ENCODE results near the gene GGA1. TPM values are rescaled to one million over a fixed set of nuclear protein-coding genes. Genes with fewer than 3 reads are reported as not detected.
"Not testable (repeated sequence)": the region's sequence is repeated elsewhere in the genome, so short reads cannot be mapped to it uniquely, and the experiment has no call there.

Gene GGA1
- total and polyA plus RNA-seq, 2 experiments from 2014 or later = 29.7 TPM

DNA sequence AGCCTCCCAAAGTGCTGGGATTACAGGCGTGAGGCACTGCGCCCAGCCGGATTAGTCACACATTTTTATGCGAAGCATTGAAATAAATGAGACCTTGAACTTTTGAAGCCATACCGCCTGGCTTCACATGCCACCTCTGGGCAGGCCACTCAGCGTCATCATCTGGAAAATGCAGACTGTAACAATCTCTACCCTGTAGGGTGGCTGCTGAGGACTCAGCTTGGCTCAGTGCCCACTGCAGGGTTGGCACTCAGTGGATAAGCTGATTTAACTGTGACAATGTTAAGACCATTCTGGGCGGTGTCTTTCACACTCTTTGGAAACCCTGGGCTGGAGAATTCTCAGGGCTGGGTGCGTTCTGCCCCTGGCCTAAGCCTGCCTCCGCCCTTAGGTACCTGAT is 39.3 kb downstream of the GGA1 start:
- H4K20me1 ChIP-seq (ENCODE audit: insufficient read depth) = no peaks in the 10 kb centered on the region
- no peak overlapping the region for H3K27ac ChIP-seq
- H3K9me3 ChIP-seq (ENCODE audit: low read depth) = no peaks in the 10 kb centered on the region
- no peak overlapping the region for H2AFZ ChIP-seq
- H3K4me1 ChIP-seq (ENCODE audit: insufficient read depth) = no peaks in the 10 kb centered on the region
- no peaks in the 10 kb centered on the region for H3F3A ChIP-seq (ENCODE audit: insufficient read depth)
- in situ Hi-C loops (cut with MboI) = no loop called here
- no peak overlapping the region for H3K9ac ChIP-seq
- H3K4me2 ChIP-seq (ENCODE audit: unreplicated experiment) = no peak overlapping the region
- no peaks in the 10 kb centered on the region for H3K27me3 ChIP-seq (replicated peaks; ENCODE audit: insufficient read depth)
- WGBS, 2 experiments (ENCODE audit: low coverage in 1 of 2, low lambda C conversion rate in 2 of 2, missing lambda C conversion rate in 2 of 2) = 90 to 96% methylated on average over 9 of the region's 9 CpGs
- no peaks in the 10 kb centered on the region for H3K36me3 ChIP-seq (ENCODE audit: low read depth)
- TF ChIP-seq EZH2phosphoT487 (IDR thresholded peaks at IDR 0.05; ENCODE audit: insufficient read depth, low read depth) = no peak
- TF ChIP-seq EZH2 (IDR thresholded peaks at IDR 0.05; ENCODE audit: insufficient read depth, poor library complexity, severe bottlenecking) = no peak
- no peak for DNase-seq
- H3K9me2 ChIP-seq (ENCODE audit: insufficient read depth) = no peaks in the 10 kb centered on the region
- H3K4me3 ChIP-seq = no peak overlapping the region
- no peaks in the 10 kb centered on the region for H3K79me2 ChIP-seq (ENCODE audit: insufficient read depth)

DNA sequence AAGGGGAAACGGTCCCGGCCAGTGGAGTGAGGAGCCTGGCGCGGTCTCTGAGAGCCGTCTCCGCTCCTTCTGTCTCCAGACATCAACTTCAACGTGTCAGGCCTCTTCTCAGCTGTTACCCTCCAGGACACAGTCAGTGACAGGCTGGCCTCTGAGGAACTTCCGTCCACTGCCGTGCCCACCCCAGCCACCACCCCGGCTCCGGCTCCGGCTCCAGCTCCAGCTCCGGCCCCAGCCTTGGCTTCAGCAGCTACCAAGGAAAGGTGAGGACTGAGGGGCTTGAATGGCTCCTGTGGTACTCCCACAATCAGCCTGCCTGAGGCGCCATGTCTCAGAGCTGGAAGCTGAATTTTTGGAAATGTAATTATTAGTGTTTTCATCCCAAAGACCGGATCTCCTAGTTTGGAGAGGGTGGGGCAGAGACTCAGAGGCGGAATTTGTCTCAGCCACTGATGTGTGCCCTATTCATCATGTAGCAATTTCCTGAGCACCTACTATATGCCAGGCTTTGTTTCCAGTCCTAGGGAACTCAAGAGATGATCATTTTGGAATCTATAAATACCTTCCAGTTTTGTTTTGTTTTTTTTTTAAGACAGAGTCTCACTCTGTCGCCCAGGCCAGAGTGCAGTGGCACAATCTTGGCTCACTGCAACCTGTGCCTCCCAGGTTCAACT is 42.0 kb downstream of the GGA1 start:
- Histone ChIP-seq H3K4me2 (ENCODE audit: unreplicated experiment) (no peak overlapping the region), H2AFZ (no peak overlapping the region), H3K27ac (no peak overlapping the region), H3K4me1 (ENCODE audit: insufficient read depth) (no peaks in the 10 kb centered on the region), H4K20me1 (ENCODE audit: insufficient read depth) (no peaks in the 10 kb centered on the region), H3K9ac (no peak overlapping the region), H3K27me3 (replicated peaks; ENCODE audit: insufficient read depth) (no peaks in the 10 kb centered on the region), H3K36me3 (ENCODE audit: low read depth) (no peaks in the 10 kb centered on the region), H3K9me3 (ENCODE audit: low read depth) (no peaks in the 10 kb centered on the region), H3K9me2 (ENCODE audit: insufficient read depth) (no peaks in the 10 kb centered on the region), H3F3A (ENCODE audit: insufficient read depth) (no peaks in the 10 kb centered on the region), H3K4me3 (no peak overlapping the region), H3K79me2 (ENCODE audit: insufficient read depth) (no peaks in the 10 kb centered on the region)
- WGBS, 2 experiments (ENCODE audit: low coverage in 1 of 2, low lambda C conversion rate in 2 of 2, missing lambda C conversion rate in 2 of 2) = 95 to 99% methylated on average over 11 to 17 of the region's 17 CpGs
- TF ChIP-seq EZH2 (IDR thresholded peaks at IDR 0.05; ENCODE audit: insufficient read depth, poor library complexity, severe bottlenecking) (no peak), EZH2phosphoT487 (IDR thresholded peaks at IDR 0.05; ENCODE audit: insufficient read depth, low read depth) (no peak)
- in situ Hi-C loops (cut with MboI) = no loop called here
- no peak for DNase-seq

GRCh38 chr22:37654563-37655251 is 46.1 kb downstream of the GGA1 start:
- DNase-seq = no peak
- in situ Hi-C loops (cut with MboI) = no loop called here
- Histone ChIP-seq H3K9ac (no peak overlapping the region), H3K36me3 (ENCODE audit: low read depth) (no peaks in the 10 kb centered on the region), H3K4me3 (no peak overlapping the region), H3K27me3 (replicated peaks; ENCODE audit: insufficient read depth) (no peaks in the 10 kb centered on the region), H3K4me1 (ENCODE audit: insufficient read depth) (peaks cover 12% of the 10 kb centered on the region), H3K4me2 (ENCODE audit: unreplicated experiment) (no peak overlapping the region), H3K9me2 (ENCODE audit: insufficient read depth) (no peaks in the 10 kb centered on the region), H2AFZ (no peak overlapping the region), H3K27ac (no peak overlapping the region), H3K79me2 (ENCODE audit: insufficient read depth) (peaks cover 6% of the 10 kb centered on the region), H3F3A (ENCODE audit: insufficient read depth) (peaks cover 9% of the 10 kb centered on the region; the same call in 1 of the 2 replicates), H4K20me1 (ENCODE audit: insufficient read depth) (no peaks in the 10 kb centered on the region), H3K9me3 (ENCODE audit: low read depth) (no peaks in the 10 kb centered on the region)
- TF ChIP-seq EZH2phosphoT487 (IDR thresholded peaks at IDR 0.05; ENCODE audit: insufficient read depth, low read depth) = no peak
- TF ChIP-seq EZH2 (IDR thresholded peaks at IDR 0.05; ENCODE audit: insufficient read depth, poor library complexity, severe bottlenecking) = no peak
- 76 to 82% methylated on average over 8 to 14 of the region's 14 CpGs for WGBS, 2 experiments (ENCODE audit: low coverage in 1 of 2, low lambda C conversion rate in 2 of 2, missing lambda C conversion rate in 2 of 2)

GRCh38 chr22:37655252-37655563 is 46.6 kb downstream of the GGA1 start:
- Histone ChIP-seq H3K4me2 (ENCODE audit: unreplicated experiment) (no peak overlapping the region), H3K27me3 (replicated peaks; ENCODE audit: insufficient read depth) (no peaks in the 10 kb centered on the region), H4K20me1 (ENCODE audit: insufficient read depth) (no peaks in the 10 kb centered on the region), H3K4me1 (ENCODE audit: insufficient read depth) (peaks cover 17% of the 10 kb centered on the region), H3F3A (ENCODE audit: insufficient read depth) (peaks cover 14% of the 10 kb centered on the region; the same call in 1 of the 2 replicates), H2AFZ (no peak overlapping the region), H3K9me2 (ENCODE audit: insufficient read depth) (no peaks in the 10 kb centered on the region), H3K9ac (no peak overlapping the region), H3K36me3 (ENCODE audit: low read depth) (no peaks in the 10 kb centered on the region), H3K79me2 (ENCODE audit: insufficient read depth) (peaks cover 11% of the 10 kb centered on the region), H3K27ac (no peak overlapping the region), H3K4me3 (no peak overlapping the region), H3K9me3 (ENCODE audit: low read depth) (no peaks in the 10 kb centered on the region)
- in situ Hi-C loops (cut with MboI) = no loop called here
- TF ChIP-seq EZH2phosphoT487 (IDR thresholded peaks at IDR 0.05; ENCODE audit: insufficient read depth, low read depth) = no peak
- TF ChIP-seq EZH2 (IDR thresholded peaks at IDR 0.05; ENCODE audit: insufficient read depth, poor library complexity, severe bottlenecking) = no peak
- WGBS, 2 experiments (ENCODE audit: low coverage in 1 of 2, low lambda C conversion rate in 2 of 2, missing lambda C conversion rate in 2 of 2) = 87 to 100% methylated on average over 1 to 17 of the region's 17 CpGs
- DNase-seq = no peak

- H3K9ac ChIP-seq; H3K4me2 ChIP-seq (ENCODE audit: unreplicated experiment); H3K9me3 ChIP-seq (ENCODE audit: low read depth); DNase-seq; H3K27ac ChIP-seq; H4K20me1 ChIP-seq (ENCODE audit: insufficient read depth); H3K36me3 ChIP-seq (ENCODE audit: low read depth); H2AFZ ChIP-seq; in situ Hi-C loops (cut with MboI); H3K9me2 ChIP-seq (ENCODE audit: insufficient read depth); H3K27me3 ChIP-seq (replicated peaks; ENCODE audit: insufficient read depth); H3K4me3 ChIP-seq: not testable (repeated sequence)
- Histone ChIP-seq H3K4me1 (ENCODE audit: insufficient read depth) (peaks cover 29% of the 10 kb centered on the region), H3K79me2 (ENCODE audit: insufficient read depth) (peaks cover 20% of the 10 kb centered on the region), H3F3A (ENCODE audit: insufficient read depth) (peaks cover 23% of the 10 kb centered on the region)
- WGBS, 2 experiments (ENCODE audit: low coverage in 1 of 2, low lambda C conversion rate in 2 of 2, missing lambda C conversion rate in 2 of 2) = 92 to 95% methylated on average over 4 of the region's 4 CpGs
Measured at GRCh38 chr22:37656583-37656982, 47.9 kb downstream of the GGA1 start.
